Smooth muscle cell (in vitro differentiated cells): ENCODE measurements around the gene SLC18A2. TPM values are rescaled to one million over a fixed set of nuclear protein-coding genes. Genes with fewer than 3 reads are reported as not detected.

ENCODE experiments used
- DNase-seq: peaks from one replicate; lab custom pipeline; 2025; ENCODE audit not compliant: unreplicated experiment; lab: John Stamatoyannopoulos, UW
- H2AFZ ChIP-seq: fragments of 200-600 bp; sonication (generic); 2 replicates; pipeline ENCODE4 v1.6.0; 2016; ENCODE audit warnings: antibody characterized with exemption, low read depth, mild to moderate bottlenecking
- H3F3A ChIP-seq: fragments of 200-600 bp; sonication (generic); 2 replicates; pipeline ENCODE4 v1.6.0; 2017; ENCODE audit warnings: antibody characterized with exemption, low read depth
- H3K27ac ChIP-seq: fragments of 200-600 bp; sonication (generic); 2 replicates; pipeline ENCODE4 v1.5.1; 2016; ENCODE audit warnings: low read depth, mild to moderate bottlenecking
- H3K27me3 ChIP-seq: fragments of 200-600 bp; sonication (generic); 2 replicates; pipeline ENCODE4 v1.6.1; 2016; ENCODE audit warnings: low read depth, mild to moderate bottlenecking
- H3K36me3 ChIP-seq: fragments of 200-600 bp; sonication (generic); 2 replicates; pipeline ENCODE4 v1.5.1; 2016; ENCODE audit warnings: low read depth
- H3K4me1 ChIP-seq: fragments of 200-600 bp; sonication (generic); 2 replicates; pipeline ENCODE4 v1.5.1; 2016; ENCODE audit warnings: low read depth
- H3K4me2 ChIP-seq: fragments of 200-600 bp; sonication (generic); 2 replicates; pipeline ENCODE4 v1.6.0; 2016; ENCODE audit warnings: mild to moderate bottlenecking
- H3K4me3 ChIP-seq: fragments of 200-600 bp; sonication (generic); 2 replicates; pipeline ENCODE4 v1.5.1; 2016; ENCODE audit warnings: mild to moderate bottlenecking
- H3K79me2 ChIP-seq: fragments of 200-600 bp; sonication (generic); 2 replicates; pipeline ENCODE4 v1.6.0; 2016; ENCODE audit warnings: low read depth, mild to moderate bottlenecking
- H3K9ac ChIP-seq: fragments of 200-600 bp; sonication (generic); 2 replicates; pipeline ENCODE4 v1.6.0; 2016; ENCODE audit warnings: low read depth
- H3K9me3 ChIP-seq: fragments of 200-600 bp; sonication (generic); replicated peaks from 2 replicates; pipeline ENCODE4 v1.5.1; 2016; ENCODE audit warnings: low read depth
- H4K20me1 ChIP-seq: fragments of 200-600 bp; sonication (generic); 2 replicates; pipeline ENCODE4 v1.6.0; 2016; ENCODE audit warnings: low read depth
- CTCF ChIP-seq: fragments of 200-600 bp; sonication (generic); IDR thresholded peaks from 2 replicates; pipeline ENCODE4 v1.5.1; 2017; ENCODE audit warnings: borderline replicate concordance, mild to moderate bottlenecking, antibody characterized with exemption; ENCODE audit not compliant: insufficient read depth, poor library complexity, severe bottlenecking
- WGBS: methylation state at CpG from one replicate; pipeline ENCODE4 v1.1.7; 2016; ENCODE audit warnings: low lambda C conversion rate; 5-methylcytosine and 5-hydroxymethylcytosine counted together
- polyA plus RNA-seq: library from polyadenylated mRNA; unstranded; fragments of >200 nt; fragmentation: Nextera tagmentation; extraction: Ambion mirVana; gene quantifications from 2 replicates; pipeline ENCODE4 v1.2.1, GENCODE V29; 2016
- total RNA-seq: library from RNA; depleted of rRNA; stranded (reverse); fragments of >200 nt; gene quantifications from 2 replicates; pipeline ENCODE4 v1.2.3, GENCODE V29; 2014

SLC18A2 gene
- total and polyA plus RNA-seq, 2 experiments from 2014 or later, result 0.09 to 0.18 TPM

DNA sequence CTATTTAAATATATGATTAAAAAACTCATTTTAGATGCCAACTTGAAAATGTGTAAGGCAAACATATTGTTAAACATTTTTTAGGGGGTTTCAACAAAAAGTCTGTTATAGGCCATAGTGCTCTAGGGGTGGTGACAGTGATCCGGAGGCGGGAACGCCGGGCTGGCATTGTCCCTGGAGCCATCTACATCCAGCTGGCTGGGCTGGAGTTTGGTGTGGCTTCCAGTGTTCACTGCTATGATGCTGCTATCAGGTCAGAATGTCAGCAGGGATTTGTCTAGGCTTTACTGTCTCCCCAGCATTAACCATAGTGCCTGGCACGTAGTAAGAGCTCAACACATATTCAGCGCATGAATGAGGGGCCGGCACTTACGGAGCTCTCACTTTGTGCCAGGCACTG is 1.9 kb upstream of the SLC18A2 start:
- H3K27me3 ChIP-seq, result peaks cover 99% of the 10 kb centered on the region
- H2AFZ ChIP-seq, result no peak overlapping the region
- H3K4me2 ChIP-seq, result no peak overlapping the region
- no peak overlapping the region for H3K4me3 ChIP-seq
- no peak for TF ChIP-seq CTCF
- H3K79me2 ChIP-seq, result no peaks in the 10 kb centered on the region
- H3K27ac ChIP-seq, result no peak overlapping the region
- 81% methylated on average over 8 of the region's 8 CpGs for WGBS
- no peaks in the 10 kb centered on the region for H3F3A ChIP-seq
- no peaks in the 10 kb centered on the region for H3K9me3 ChIP-seq
- H3K36me3 ChIP-seq, result no peaks in the 10 kb centered on the region
- DNase-seq, result no peak
- H3K4me1 ChIP-seq, result no peaks in the 10 kb centered on the region
- no peak overlapping the region for H3K9ac ChIP-seq
- no peaks in the 10 kb centered on the region for H4K20me1 ChIP-seq

GRCh38 chr10:117239721-117240620 is 943 bp upstream of the SLC18A2 start:
- H3K27me3 ChIP-seq, result peaks cover 98% of the 10 kb centered on the region
- H3K4me3 ChIP-seq, result no peak overlapping the region
- no peak for DNase-seq
- H3K9me3 ChIP-seq, result no peaks in the 10 kb centered on the region
- H4K20me1 ChIP-seq, result no peaks in the 10 kb centered on the region
- H3K36me3 ChIP-seq, result no peaks in the 10 kb centered on the region
- H3K27ac ChIP-seq, result no peak overlapping the region
- H3K79me2 ChIP-seq, result no peaks in the 10 kb centered on the region
- H3K4me1 ChIP-seq, result no peaks in the 10 kb centered on the region
- no peak overlapping the region for H3K4me2 ChIP-seq
- H3F3A ChIP-seq, result no peaks in the 10 kb centered on the region
- TF ChIP-seq CTCF, result no peak
- no peak overlapping the region for H3K9ac ChIP-seq
- H2AFZ ChIP-seq, result no peak overlapping the region
- WGBS, result 40% methylated on average over 15 of the region's 15 CpGs

DNA sequence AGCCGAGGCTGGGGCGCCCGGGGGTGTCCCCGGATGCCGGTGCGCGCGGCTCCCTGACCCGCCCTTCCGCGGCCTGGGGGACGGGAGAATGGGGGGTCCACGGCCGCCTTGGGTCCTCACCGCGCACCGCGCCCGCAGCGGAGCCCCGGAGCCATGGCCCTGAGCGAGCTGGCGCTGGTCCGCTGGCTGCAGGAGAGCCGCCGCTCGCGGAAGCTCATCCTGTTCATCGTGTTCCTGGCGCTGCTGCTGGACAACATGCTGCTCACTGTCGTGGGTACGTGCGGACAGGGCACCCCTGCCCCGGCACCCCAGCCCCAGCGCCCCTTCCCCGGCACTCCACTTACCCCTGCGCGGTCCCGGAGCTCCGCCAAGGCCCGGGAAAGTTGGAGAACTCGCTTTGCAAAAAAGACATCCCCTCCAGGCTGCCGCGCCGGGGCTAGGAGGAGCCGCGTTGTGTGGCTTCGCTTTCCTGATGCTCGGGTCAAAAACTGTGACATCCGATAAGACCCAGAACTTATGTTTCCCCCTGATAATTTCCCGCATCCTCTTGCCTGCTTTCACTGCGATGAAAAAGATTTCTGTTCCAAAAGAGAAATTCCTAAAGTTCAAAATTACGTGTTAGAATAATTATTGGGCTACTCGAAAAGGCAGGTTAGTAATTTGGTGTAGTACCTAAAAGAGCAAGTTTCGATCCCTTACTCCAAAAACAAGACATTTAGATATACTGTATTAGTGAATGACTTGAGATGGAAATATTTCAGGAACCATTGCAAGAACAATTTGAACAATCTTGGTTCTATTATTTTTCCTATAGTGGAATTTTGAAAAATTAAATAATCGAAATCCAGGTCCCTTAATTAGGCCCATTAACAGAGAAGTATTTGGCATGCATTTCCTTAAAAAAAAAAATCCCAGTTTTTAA is 888 bp downstream of the SLC18A2 start:
- TF ChIP-seq CTCF, result no peak
- H3K4me3 ChIP-seq, result peak overlapping the region; percentile 32
- no peaks in the 10 kb centered on the region for H3F3A ChIP-seq
- peak overlapping the region; percentile 79 for H3K4me2 ChIP-seq
- H3K9ac ChIP-seq, result no peak overlapping the region
- H4K20me1 ChIP-seq, result no peaks in the 10 kb centered on the region
- peaks cover 84% of the 10 kb centered on the region for H3K27me3 ChIP-seq
- no peaks in the 10 kb centered on the region for H3K4me1 ChIP-seq
- no peaks in the 10 kb centered on the region for H3K9me3 ChIP-seq
- no peak for DNase-seq
- 14% methylated on average over 28 of the region's 56 CpGs for WGBS
- H2AFZ ChIP-seq, result no peak overlapping the region
- H3K79me2 ChIP-seq, result no peaks in the 10 kb centered on the region
- H3K36me3 ChIP-seq, result no peaks in the 10 kb centered on the region
- no peak overlapping the region for H3K27ac ChIP-seq
